GM06990 (cell line): ENCODE results near the gene AGBL4.

Experiments
- DNase-seq: peaks from one replicate; pipeline ENCODE4 v3.0.0-alpha.2; 2011; ENCODE audit not compliant: insufficient read length; ENCODE audit errors: extremely low read depth
- H3K27me3 ChIP-seq: replicated peaks from 2 replicates; pipeline ENCODE4 v1.6.0; 2011; ENCODE audit warnings: low read length; ENCODE audit not compliant: control insufficient read depth, insufficient read depth
- H3K36me3 ChIP-seq: 2 replicates; pipeline ENCODE4 v1.5.1; 2011; ENCODE audit warnings: low read length; ENCODE audit not compliant: control insufficient read depth, insufficient read depth
- H3K4me3 ChIP-seq: replicated peaks from 2 replicates; pipeline ENCODE4 v1.5.1; 2011; ENCODE audit warnings: low read depth, mild to moderate bottlenecking, control low read depth, low read length
- CTCF ChIP-seq: IDR thresholded peaks from 2 replicates; pipeline ENCODE4 v1.5.1; 2011; ENCODE audit warnings: low read length, control low read depth, mild to moderate bottlenecking, inconsistent platforms; ENCODE audit not compliant: insufficient read depth, poor library complexity, severe bottlenecking

Gene AGBL4

GRCh38 chr1:48794816-48795215, 1228.9 kb downstream of the AGBL4 start:
- Histone ChIP-seq H3K36me3 (no peaks in the 10 kb centered on the region), H3K4me3 (no peak overlapping the region), H3K27me3 (no peaks in the 10 kb centered on the region)
- no peak for TF ChIP-seq CTCF
- no peak for DNase-seq

- Histone ChIP-seq H3K4me3 (no peak overlapping the region), H3K27me3 (no peaks in the 10 kb centered on the region), H3K36me3 (no peaks in the 10 kb centered on the region)
- no peak for TF ChIP-seq CTCF
- DNase-seq, result peak; percentile 36
These were observed 1229.9 kb downstream of the AGBL4 start for GRCh38 chr1:48793863-48794262.

- H3K4me3 ChIP-seq, result no peak overlapping the region
- no peaks in the 10 kb centered on the region for H3K27me3 ChIP-seq
- DNase-seq, result no peak
- no peaks in the 10 kb centered on the region for H3K36me3 ChIP-seq
- TF ChIP-seq CTCF, result no peak
These were observed 1230.8 kb downstream of the AGBL4 start for GRCh38 chr1:48792961-48793360.

GRCh38 chr1:48790397-48790796, 1233.4 kb downstream of the AGBL4 start:
- peak; percentile 26 for DNase-seq
- TF ChIP-seq CTCF, result no peak
- Histone ChIP-seq H3K27me3 (no peaks in the 10 kb centered on the region), H3K4me3 (no peak overlapping the region), H3K36me3 (no peaks in the 10 kb centered on the region)

- no peaks in the 10 kb centered on the region for H3K27me3 ChIP-seq
- no peak for TF ChIP-seq CTCF
- H3K4me3 ChIP-seq, result no peak overlapping the region
- DNase-seq, result no peak
- H3K36me3 ChIP-seq, result no peaks in the 10 kb centered on the region
These were observed 1233.9 kb downstream of the AGBL4 start for GRCh38 chr1:48789903-48790302.

GRCh38 chr1:48785869-48786268, 1237.9 kb downstream of the AGBL4 start:
- Histone ChIP-seq H3K4me3 (no peak overlapping the region), H3K27me3 (peaks cover 1% of the 10 kb centered on the region; the same call in 1 of the 2 replicates), H3K36me3 (no peaks in the 10 kb centered on the region)
- DNase-seq, result no peak
- TF ChIP-seq CTCF, result no peak
